ENCODE measurements around the gene TECTB. TPM values are rescaled to one million over a fixed set of nuclear protein-coding genes. Genes with fewer than 3 reads are reported as not detected.

Gene TECTB
- total RNA-seq, 1 experiment from 2014 or later = 0.07 TPM

GRCh38 chr10:112346774-112347173 lies 63.6 kb downstream of the TECTB start:
- Histone ChIP-seq H3K27me3 (ENCODE audit: insufficient read depth, low read length) (no peaks in the 10 kb centered on the region), H3K9me3 (ENCODE audit: control insufficient read depth in 1 of 2, insufficient read depth in 1 of 2, low read depth in 1 of 2, low read length in 2 of 2) (no peaks in the 10 kb centered on the region), H3K36me3 (ENCODE audit: control insufficient read depth in 1 of 2, insufficient read depth in 2 of 2, low read length in 2 of 2) (no peaks in the 10 kb centered on the region), H3K4me1 (ENCODE audit: control insufficient read depth in 1 of 2, insufficient read depth in 2 of 2, low read length in 2 of 2) (peaks cover 10 to 18% of the 10 kb centered on the region in 2 experiments; a peak in 3 of 4 replicates), H3K27ac (ENCODE audit: low read depth, low read length) (no peak overlapping the region), H2AFZ (ENCODE audit: low read depth, low read length, poor library complexity, severe bottlenecking) (no peak overlapping the region), H3K9me2 (ENCODE audit: insufficient read depth) (no peaks in the 10 kb centered on the region), H3K9ac (ENCODE audit: low read length) (no peak overlapping the region), H3K79me2 (ENCODE audit: insufficient read depth, low read length) (no peaks in the 10 kb centered on the region), H3K4me3 (replicated peaks in 1 of 2; ENCODE audit: low read depth in 1 of 2, low read length in 2 of 2) (no peak overlapping the region), H3K4me2 (ENCODE audit: low read length) (no peak overlapping the region), H4K20me1 (ENCODE audit: insufficient read depth) (no peaks in the 10 kb centered on the region)
- TF ChIP-seq, protein P1, sequence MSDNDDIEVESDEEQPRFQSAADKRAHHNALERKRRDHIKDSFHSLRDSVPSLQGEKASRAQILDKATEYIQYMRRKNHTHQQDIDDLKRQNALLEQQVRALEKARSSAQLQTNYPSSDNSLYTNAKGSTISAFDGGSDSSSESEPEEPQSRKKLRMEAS (IDR thresholded peaks at IDR 0.05) = no peak
- TF ChIP-seq ZBTB33 (IDR thresholded peaks at IDR 0.05; ENCODE audit: extremely low read depth, insufficient replicate concordance, low read length) (no peak), EZH2phosphoT487 (IDR thresholded peaks at IDR 0.05; ENCODE audit: borderline replicate concordance) (no peak), CBX3 (IDR thresholded peaks at IDR 0.05; ENCODE audit: low read depth) (no peak), EGR1 (IDR thresholded peaks at IDR 0.05; ENCODE audit: low read depth) (no peak), POLR2AphosphoS5 (IDR thresholded peaks at IDR 0.05; ENCODE audit: low read depth, low read length) (no peak), POLR2A (IDR thresholded peaks at IDR 0.05; ENCODE audit: borderline replicate concordance, extremely low read depth, insufficient read depth, insufficient read length) (no peak), JUND (IDR thresholded peaks at IDR 0.05) (no peak), EZH2 (IDR thresholded peaks at IDR 0.05) (no peak), RAD21 (IDR thresholded peaks at IDR 0.05; ENCODE audit: low read depth) (no peak), ELF1 (IDR thresholded peaks at IDR 0.05; ENCODE audit: borderline replicate concordance, low read depth) (no peak), CEBPB (IDR thresholded peaks at IDR 0.05; ENCODE audit: low read depth) (no peak), SRF (IDR thresholded peaks at IDR 0.05; ENCODE audit: low read depth) (no peak), ZNF274 (IDR thresholded peaks at IDR 0.05; ENCODE audit: low read depth, low read length) (no peak), ZFX (IDR thresholded peaks at IDR 0.05) (no peak), TCF7L2 (IDR thresholded peaks at IDR 0.05; ENCODE audit: borderline replicate concordance, extremely low read depth, insufficient read depth, insufficient read length) (no peak)
- TF ChIP-seq, protein P2, sequence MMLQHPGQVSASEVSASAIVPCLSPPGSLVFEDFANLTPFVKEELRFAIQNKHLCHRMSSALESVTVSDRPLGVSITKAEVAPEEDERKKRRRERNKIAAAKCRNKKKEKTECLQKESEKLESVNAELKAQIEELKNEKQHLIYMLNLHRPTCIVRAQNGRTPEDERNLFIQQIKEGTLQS (IDR thresholded peaks at IDR 0.05) = no peak
- TF ChIP-seq, protein P3, sequence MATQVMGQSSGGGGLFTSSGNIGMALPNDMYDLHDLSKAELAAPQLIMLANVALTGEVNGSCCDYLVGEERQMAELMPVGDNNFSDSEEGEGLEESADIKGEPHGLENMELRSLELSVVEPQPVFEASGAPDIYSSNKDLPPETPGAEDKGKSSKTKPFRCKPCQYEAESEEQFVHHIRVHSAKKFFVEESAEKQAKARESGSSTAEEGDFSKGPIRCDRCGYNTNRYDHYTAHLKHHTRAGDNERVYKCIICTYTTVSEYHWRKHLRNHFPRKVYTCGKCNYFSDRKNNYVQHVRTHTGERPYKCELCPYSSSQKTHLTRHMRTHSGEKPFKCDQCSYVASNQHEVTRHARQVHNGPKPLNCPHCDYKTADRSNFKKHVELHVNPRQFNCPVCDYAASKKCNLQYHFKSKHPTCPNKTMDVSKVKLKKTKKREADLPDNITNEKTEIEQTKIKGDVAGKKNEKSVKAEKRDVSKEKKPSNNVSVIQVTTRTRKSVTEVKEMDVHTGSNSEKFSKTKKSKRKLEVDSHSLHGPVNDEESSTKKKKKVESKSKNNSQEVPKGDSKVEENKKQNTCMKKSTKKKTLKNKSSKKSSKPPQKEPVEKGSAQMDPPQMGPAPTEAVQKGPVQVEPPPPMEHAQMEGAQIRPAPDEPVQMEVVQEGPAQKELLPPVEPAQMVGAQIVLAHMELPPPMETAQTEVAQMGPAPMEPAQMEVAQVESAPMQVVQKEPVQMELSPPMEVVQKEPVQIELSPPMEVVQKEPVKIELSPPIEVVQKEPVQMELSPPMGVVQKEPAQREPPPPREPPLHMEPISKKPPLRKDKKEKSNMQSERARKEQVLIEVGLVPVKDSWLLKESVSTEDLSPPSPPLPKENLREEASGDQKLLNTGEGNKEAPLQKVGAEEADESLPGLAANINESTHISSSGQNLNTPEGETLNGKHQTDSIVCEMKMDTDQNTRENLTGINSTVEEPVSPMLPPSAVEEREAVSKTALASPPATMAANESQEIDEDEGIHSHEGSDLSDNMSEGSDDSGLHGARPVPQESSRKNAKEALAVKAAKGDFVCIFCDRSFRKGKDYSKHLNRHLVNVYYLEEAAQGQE (IDR thresholded peaks at IDR 0.05; ENCODE audit: low read depth) = no peak
- ATAC-seq (no peak), DNase-seq (ENCODE audit: low read depth, low spot score) (no peak)
- ChIA-PET RAD21 (ENCODE audit: low non-redundant PET in 1 of 2, low total read pairs in 2 of 2, uncharacterized antibody in 2 of 2, unreplicated experiment in 2 of 2) (no interaction called here), CTCF (interaction anchor here (0.7 kb wide), 1 partner anchor 88 kb away, joined by 3 read pairs; no protein-coding TSS in a partner anchor), POLR2A (interaction anchor here (1.1 kb wide), 1 partner anchor 43 kb away, joined by 3 read pairs; no protein-coding TSS in a partner anchor)
- intact Hi-C loops (cut with micrococcal nuclease) = no loop called here
- no TSS peak for BruUV-seq (replicated peaks)

Measured in HCT116 (cell line).